WTC11 (cell line): Measurements from ENCODE around the gene H1-8. TPM values are rescaled to one million over a fixed set of nuclear protein-coding genes. Genes with fewer than 3 reads are reported as not detected.

Experiments used
- ATAC-seq: fragments of 200-7000 bp; cut with Tn5 transposase; 2 replicates; pipeline ENCODE4 v1.10.0; 2021; ENCODE audit warnings: mild to moderate bottlenecking, moderate library complexity
- CTCF ChIA-PET: fragments of 300-600 bp; sonication (Branson Sonifier 250); formaldehyde crosslinking; loops from one replicate; lab custom pipeline; 2021; ENCODE audit warnings: antibody characterized with exemption; lab: Charles Lee
- POLR2A ChIA-PET: fragments of 350-600 bp; sonication (Branson Sonifier 250); formaldehyde crosslinking; loops from one replicate; lab custom pipeline; 2021; ENCODE audit warnings: antibody characterized with exemption; lab: Charles Lee
- DNase-seq: peaks from one replicate; pipeline ENCODE4 v3.0.0; 2021; ENCODE audit warnings: low spot score
- H3K27ac Mint-ChIP-seq: 2 replicates; pipeline ENCODE4 v1.8.0; 2021; ENCODE audit warnings: mixed read lengths
- H3K27me3 Mint-ChIP-seq: 2 replicates; pipeline ENCODE4 v1.8.0; 2021; ENCODE audit warnings: low read depth, mild to moderate bottlenecking, moderate library complexity, mixed read lengths
- H3K36me3 Mint-ChIP-seq: 2 replicates; pipeline ENCODE4 v1.8.0; 2021; ENCODE audit warnings: mixed read lengths
- H3K4me1 Mint-ChIP-seq: 2 replicates; pipeline ENCODE4 v1.8.0; 2022; ENCODE audit warnings: mixed read lengths
- H3K4me3 Mint-ChIP-seq: 2 replicates; pipeline ENCODE4 v1.8.0; 2021; ENCODE audit warnings: mild to moderate bottlenecking, moderate library complexity, mixed read lengths
- H3K9me3 Mint-ChIP-seq: 2 replicates; pipeline ENCODE4 v1.8.0; 2021; ENCODE audit warnings: mixed read lengths
- AR ChIP-seq: fragments of 250-450 bp; sonication (Bioruptor Pico); IDR thresholded peaks from 2 replicates; pipeline ENCODE4 v1.9.0; 2021; ENCODE audit warnings: mild to moderate bottlenecking
- ARID4B ChIP-seq: sonication (generic); formaldehyde crosslinking; IDR thresholded peaks from 2 replicates; pipeline ENCODE4 v1.8.0; 2023; ENCODE audit warnings: missing genetic modification reagents, mild to moderate bottlenecking, borderline replicate concordance
- E2F4 ChIP-seq: sonication (generic); formaldehyde crosslinking; IDR thresholded peaks from 2 replicates; pipeline ENCODE4 v1.8.1; 2022; ENCODE audit warnings: low read depth, mild to moderate bottlenecking, moderate library complexity, missing genetic modification reagents, borderline replicate concordance
- EMX1 ChIP-seq: fragments of 250-450 bp; sonication (Bioruptor Pico); IDR thresholded peaks from 2 replicates; pipeline ENCODE4 v1.8.0; 2021; ENCODE audit warnings: mild to moderate bottlenecking
- FOXK1 ChIP-seq: sonication (generic); formaldehyde crosslinking; IDR thresholded peaks from 2 replicates; pipeline ENCODE4 v1.8.0; 2022; ENCODE audit warnings: mild to moderate bottlenecking, moderate library complexity, missing genetic modification reagents
- JUN ChIP-seq: sonication (generic); formaldehyde crosslinking; IDR thresholded peaks from 2 replicates; pipeline ENCODE4 v1.8.0; 2023; ENCODE audit warnings: mild to moderate bottlenecking, missing genetic modification reagents
- MXD4 ChIP-seq: fragments of 250-450 bp; sonication (Bioruptor Pico); IDR thresholded peaks from 2 replicates; pipeline ENCODE4 v1.8.0; 2021; ENCODE audit warnings: mild to moderate bottlenecking, moderate library complexity, borderline replicate concordance
- NFYB ChIP-seq: sonication (generic); formaldehyde crosslinking; conservative IDR thresholded peaks from 2 replicates; pipeline ENCODE4 v1.8.0; 2022; ENCODE audit warnings: low read depth, missing genetic modification reagents
- NR1H2 ChIP-seq: sonication (generic); formaldehyde crosslinking; IDR thresholded peaks from 2 replicates; pipeline ENCODE4 v1.9.0; 2021; ENCODE audit warnings: mild to moderate bottlenecking, moderate library complexity, missing genetic modification reagents
- ZBTB43 ChIP-seq: sonication (generic); formaldehyde crosslinking; IDR thresholded peaks from 2 replicates; pipeline ENCODE4 v1.8.1; 2023; ENCODE audit warnings: mild to moderate bottlenecking, missing genetic modification reagents
- ZNF138 ChIP-seq: sonication (generic); formaldehyde crosslinking; conservative IDR thresholded peaks from 2 replicates; pipeline ENCODE4 v1.8.1; 2022; ENCODE audit warnings: mild to moderate bottlenecking, moderate library complexity, missing genetic modification reagents
- ZNF232 ChIP-seq: sonication (generic); formaldehyde crosslinking; IDR thresholded peaks from 2 replicates; pipeline ENCODE4 v1.8.0; 2022; ENCODE audit warnings: mild to moderate bottlenecking, missing genetic modification reagents
- ZNF317 ChIP-seq: sonication (generic); formaldehyde crosslinking; IDR thresholded peaks from 2 replicates; pipeline ENCODE4 v1.8.1; 2023; ENCODE audit warnings: low read depth, mild to moderate bottlenecking, moderate library complexity, missing genetic modification reagents, borderline replicate concordance
- ZNF396 ChIP-seq: fragments of 250-450 bp; sonication (Bioruptor Pico); IDR thresholded peaks from 2 replicates; pipeline ENCODE4 v1.8.0; 2021; ENCODE audit warnings: mild to moderate bottlenecking, moderate library complexity, borderline replicate concordance
- ZSCAN18 ChIP-seq: fragments of 250-450 bp; sonication (Bioruptor Pico); IDR thresholded peaks from 2 replicates; pipeline ENCODE4 v2.1.2; 2022; ENCODE audit warnings: mild to moderate bottlenecking, moderate library complexity
- total RNA-seq: library from RNA; stranded (reverse); gene quantifications from 3 replicates; pipeline ENCODE4 v1.2.3, GENCODE V29; 2021

Gene H1-8
- total RNA-seq, 1 experiment from 2014 or later: not detected

- DNase-seq: no peak
- Mint-ChIP-seq H3K27ac (no peak overlapping the region; the same call in 1 of the 2 replicates), H3K9me3 (no peaks in the 10 kb centered on the region), H3K36me3 (no peaks in the 10 kb centered on the region), H3K4me3 (no peak overlapping the region), H3K4me1 (peaks cover 82% of the 10 kb centered on the region), H3K27me3 (no peaks in the 10 kb centered on the region)
- ATAC-seq: no peak
- CTCF ChIA-PET: interaction anchor here (0.6 to 6.1 kb wide), 7 partner anchors 8 to 281 kb away, joined by 3 to 47 read pairs (median 4); partner anchors contain the start of gene PLXND1
- POLR2A ChIA-PET: no interaction called here
- TF ChIP-seq JUN (CRISPR knock-in tag): no peak
- TF ChIP-seq ZBTB43 (CRISPR knock-in tag): no peak
- TF ChIP-seq NR1H2: no peak
- TF ChIP-seq ZNF232 (CRISPR knock-in tag): no peak
- no peak for TF ChIP-seq ZSCAN18 (CRISPR knock-in tag)
- TF ChIP-seq NFYB (CRISPR knock-in tag): no peak
- TF ChIP-seq ZNF396 (CRISPR knock-in tag): no peak
- TF ChIP-seq E2F4 (CRISPR knock-in tag): no peak
- TF ChIP-seq MXD4 (CRISPR knock-in tag): no peak
- no peak for TF ChIP-seq ZNF138 (CRISPR knock-in tag)
- TF ChIP-seq ARID4B: no peak; the same call in 1 of the 2 replicates
- TF ChIP-seq ZNF317 (CRISPR knock-in tag): no peak
- no peak for TF ChIP-seq AR (CRISPR knock-in tag)
- no peak for TF ChIP-seq EMX1 (CRISPR knock-in tag)
- TF ChIP-seq FOXK1: no peak
These were observed 54.4 kb downstream of the H1-8 start for GRCh38 chr3:129597087-129597999.
